H9 (cell line): ENCODE data around the gene MYO7B. TPM values are rescaled to one million over a fixed set of nuclear protein-coding genes. Genes with fewer than 3 reads are reported as not detected.

Experiments
- DNase-seq: peaks from one replicate; pipeline ENCODE4 v3.0.0-alpha.2; 2017
- H2AFZ ChIP-seq: one replicate; pipeline ENCODE4 v1.6.1; 2013; ENCODE audit warnings: mild to moderate bottlenecking, low read length, control low read depth, moderate library complexity
- H2AK5ac ChIP-seq: 2 replicates; pipeline ENCODE4 v1.6.1; 2013; ENCODE audit warnings: low read length, control low read depth, mixed read lengths; ENCODE audit not compliant: insufficient read length
- H2BK120ac ChIP-seq: one replicate; pipeline ENCODE4 v1.6.1; 2013; ENCODE audit warnings: low read depth, mild to moderate bottlenecking, low read length, control low read depth, inconsistent platforms; ENCODE audit not compliant: poor library complexity, severe bottlenecking
- H2BK12ac ChIP-seq: 2 replicates; pipeline ENCODE4 v1.6.1; 2013; ENCODE audit warnings: low read length, control low read depth, mixed read lengths, low read depth; ENCODE audit not compliant: insufficient read length
- H2BK15ac ChIP-seq: 2 replicates; pipeline ENCODE4 v1.6.1; 2013; ENCODE audit warnings: low read depth, low read length, control low read depth
- H2BK20ac ChIP-seq: one replicate; pipeline ENCODE4 v1.6.1; 2013; ENCODE audit warnings: low read depth, mild to moderate bottlenecking, low read length, control low read depth, inconsistent platforms; ENCODE audit not compliant: poor library complexity, severe bottlenecking
- H2BK5ac ChIP-seq: 2 replicates; pipeline ENCODE4 v1.6.1; 2013; ENCODE audit warnings: low read length, control low read depth, mixed read lengths; ENCODE audit not compliant: insufficient read length
- H3K14ac ChIP-seq: 2 replicates; pipeline ENCODE4 v1.6.1; 2013; ENCODE audit warnings: low read length, control low read depth; ENCODE audit not compliant: insufficient read depth
- H3K18ac ChIP-seq: 2 replicates; pipeline ENCODE4 v1.6.1; 2013; ENCODE audit warnings: low read depth, mild to moderate bottlenecking, mixed read lengths, low read length, control low read depth; ENCODE audit not compliant: insufficient read length
- H3K23ac ChIP-seq: 2 replicates; pipeline ENCODE4 v1.6.1; 2013; ENCODE audit warnings: low read length, control low read depth, mixed read lengths, low read depth; ENCODE audit not compliant: insufficient read length
- H3K23me2 ChIP-seq: 2 replicates; pipeline ENCODE4 v1.6.1; 2013; ENCODE audit warnings: low read depth, mild to moderate bottlenecking, mixed read lengths, low read length, control low read depth; ENCODE audit not compliant: insufficient read length, poor library complexity, severe bottlenecking
- H3K27ac ChIP-seq: 2 replicates; pipeline ENCODE4 v1.5.1; 2013; ENCODE audit warnings: low read length, control low read depth, mixed read lengths, low read depth; ENCODE audit not compliant: insufficient read length
- H3K27me3 ChIP-seq: 2 replicates; pipeline ENCODE4 v1.6.1; 2013; ENCODE audit warnings: low read length, control low read depth, inconsistent platforms; ENCODE audit not compliant: insufficient read depth
- H3K4ac ChIP-seq: 2 replicates; pipeline ENCODE4 v1.6.1; 2013; ENCODE audit warnings: low read depth, mild to moderate bottlenecking, control low read depth, inconsistent platforms, low read length, moderate library complexity
- H3K4me1 ChIP-seq: 2 replicates; pipeline ENCODE4 v1.6.1; 2013; ENCODE audit warnings: low read length, control low read depth, inconsistent platforms; ENCODE audit not compliant: insufficient read depth
- H3K4me2 ChIP-seq: 2 replicates; pipeline ENCODE4 v1.6.1; 2013; ENCODE audit warnings: low read length, control low read depth, mixed read lengths; ENCODE audit not compliant: insufficient read length, insufficient read depth
- H3K56ac ChIP-seq: 2 replicates; pipeline ENCODE4 v1.6.1; 2013; ENCODE audit warnings: low read depth, mild to moderate bottlenecking, mixed read lengths, low read length, control low read depth; ENCODE audit not compliant: insufficient read length
- H3K79me1 ChIP-seq: 2 replicates; pipeline ENCODE4 v1.6.1; 2013; ENCODE audit warnings: low read depth, mild to moderate bottlenecking, moderate library complexity, low read length, control low read depth, inconsistent platforms; ENCODE audit not compliant: insufficient read depth, poor library complexity, severe bottlenecking
- H3K79me2 ChIP-seq: 2 replicates; pipeline ENCODE4 v1.6.1; 2013; ENCODE audit warnings: low read length, control low read depth, inconsistent platforms; ENCODE audit not compliant: insufficient read depth
- H3K9ac ChIP-seq: 2 replicates; pipeline ENCODE4 v1.6.1; 2013; ENCODE audit warnings: low read length, control low read depth, mixed read lengths; ENCODE audit not compliant: insufficient read length; ENCODE audit errors: extremely low read depth
- H3K9me3 ChIP-seq: one replicate; pipeline ENCODE4 v1.6.1; 2013; ENCODE audit warnings: low read depth, low read length, inconsistent platforms; ENCODE audit not compliant: control insufficient read depth
- H3T11ph ChIP-seq: one replicate; pipeline ENCODE4 v1.6.1; 2013; ENCODE audit warnings: mild to moderate bottlenecking, low read length, control low read depth, inconsistent platforms
- H4K20me1 ChIP-seq: one replicate; pipeline ENCODE4 v1.6.1; 2013; ENCODE audit not compliant: control insufficient read depth, insufficient read length, insufficient read depth
- H4K5ac ChIP-seq: 2 replicates; pipeline ENCODE4 v1.6.1; 2013; ENCODE audit warnings: low read depth, mild to moderate bottlenecking, mixed read lengths, low read length, control low read depth; ENCODE audit not compliant: insufficient read length
- H4K8ac ChIP-seq: replicated peaks from 2 replicates; pipeline ENCODE4 v1.6.1; 2013; ENCODE audit warnings: low read length, control low read depth, mixed read lengths, low read depth; ENCODE audit not compliant: insufficient read length
- H4K91ac ChIP-seq: 2 replicates; pipeline ENCODE4 v1.6.1; 2013; ENCODE audit warnings: low read depth, mild to moderate bottlenecking, moderate library complexity, mixed read lengths, low read length, control low read depth; ENCODE audit not compliant: insufficient read length
- H3K27ac Mint-ChIP-seq, 3 experiments: 2 replicates in 2 of 3; 3 replicates in 1 of 3; pipeline ENCODE4 v1.8.0; 2020 to 2021; ENCODE audit warnings: mixed read lengths in 3 of 3, mild to moderate bottlenecking in 1 of 3, moderate library complexity in 1 of 3
- H3K27me3 Mint-ChIP-seq: 2 replicates; pipeline ENCODE4 v1.8.0; 2021; ENCODE audit warnings: low read depth, mild to moderate bottlenecking, moderate library complexity, mixed read lengths
- H3K36me3 Mint-ChIP-seq, 3 experiments: 2 replicates in 2 of 3; 3 replicates in 1 of 3; pipeline ENCODE4 v1.8.0; 2020 to 2021; ENCODE audit warnings: low read depth in 3 of 3, mixed read lengths in 3 of 3; ENCODE audit not compliant: insufficient read depth in 1 of 3
- H3K4me1 Mint-ChIP-seq, 2 experiments: 2 replicates each; pipeline ENCODE4 v1.8.0; 2020; ENCODE audit warnings: mixed read lengths in 2 of 2
- H3K4me3 Mint-ChIP-seq, 2 experiments: 2 replicates in 1 of 2; 3 replicates in 1 of 2; pipeline ENCODE4 v1.8.0; 2020 to 2021; ENCODE audit warnings: mild to moderate bottlenecking in 2 of 2, mixed read lengths in 2 of 2, moderate library complexity in 1 of 2
- H3K9me3 Mint-ChIP-seq, 2 experiments: 2 replicates in 1 of 2; 3 replicates in 1 of 2; pipeline ENCODE4 v1.8.0; 2020; ENCODE audit warnings: mild to moderate bottlenecking in 2 of 2, mixed read lengths in 2 of 2, moderate library complexity in 1 of 2
- CTCF ChIP-seq: fragments of 200-600 bp; sonication (generic); conservative IDR thresholded peaks from 3 replicates; pipeline ENCODE4 v1.8.0; 2021; ENCODE audit warnings: antibody characterized with exemption, mild to moderate bottlenecking
- WGBS: extraction: QIAGEN DNeasy Blood & Tissue Kit; methylation state at CpG from one replicate; pipeline ENCODE4 v1.1.7; 2013; ENCODE audit warnings: missing lambda C conversion rate, low lambda C conversion rate, mixed read lengths; ENCODE audit not compliant: insufficient read length; ENCODE audit errors: extremely low coverage; 5-methylcytosine and 5-hydroxymethylcytosine counted together
- total RNA-seq: library from RNA; stranded (reverse); gene quantifications from 2 replicates; pipeline ENCODE4 v1.2.1, GENCODE V29; 2021

MYO7B gene
- total RNA-seq, 1 experiment from 2014 or later: not detected

GRCh38 chr2:127670055-127670956, 134.8 kb downstream of the MYO7B start:
- Histone ChIP-seq H3K23ac (no peak overlapping the region), H3K27me3 (peaks cover 9% of the 10 kb centered on the region), H2BK120ac (no peak overlapping the region), H3K14ac (no peak overlapping the region), H3K4me1 (no peaks in the 10 kb centered on the region), H2BK15ac (no peak overlapping the region), H3K9ac (no peak overlapping the region), H4K20me1 (no peaks in the 10 kb centered on the region), H2BK20ac (no peak overlapping the region), H2BK12ac (no peak overlapping the region), H3K79me1 (no peaks in the 10 kb centered on the region), H2AFZ (no peak overlapping the region), H3T11ph (no peak overlapping the region), H4K91ac (no peak overlapping the region), H3K18ac (no peak overlapping the region), H3K9me3 (no peaks in the 10 kb centered on the region), H4K5ac (no peak overlapping the region), H3K27ac (no peak overlapping the region), H3K4me2 (no peak overlapping the region), H3K56ac (no peak overlapping the region), H3K23me2 (no peaks in the 10 kb centered on the region), H3K79me2 (no peaks in the 10 kb centered on the region), H2BK5ac (no peak overlapping the region), H3K4ac (no peak overlapping the region), H2AK5ac (no peak overlapping the region), H4K8ac (no peak overlapping the region)
- no peak for DNase-seq
- H3K27me3 Mint-ChIP-seq: peaks cover 75% of the 10 kb centered on the region
- TF ChIP-seq CTCF: no peak
- peak overlapping the region in 1 of 3 experiments; percentile 31; a peak in 1 of 7 replicates for H3K27ac Mint-ChIP-seq
- no peaks in the 10 kb centered on the region for H3K9me3 Mint-ChIP-seq
- H3K36me3 Mint-ChIP-seq: no peaks in the 10 kb centered on the region; a peak in 1 of 7 replicates
- peaks cover 0 to 4% of the 10 kb centered on the region in 2 experiments; a peak in 1 of 4 replicates for H3K4me1 Mint-ChIP-seq
- no CpG with 5 or more reads among the region's 10 CpGs for WGBS
- H3K4me3 Mint-ChIP-seq: no peak overlapping the region
